ENCODE data around the gene SP100.
"Not testable (repeated sequence)": the region's sequence is repeated elsewhere in the genome, so short reads cannot be mapped to it uniquely, and the experiment has no call there.

SP100 gene

DNA sequence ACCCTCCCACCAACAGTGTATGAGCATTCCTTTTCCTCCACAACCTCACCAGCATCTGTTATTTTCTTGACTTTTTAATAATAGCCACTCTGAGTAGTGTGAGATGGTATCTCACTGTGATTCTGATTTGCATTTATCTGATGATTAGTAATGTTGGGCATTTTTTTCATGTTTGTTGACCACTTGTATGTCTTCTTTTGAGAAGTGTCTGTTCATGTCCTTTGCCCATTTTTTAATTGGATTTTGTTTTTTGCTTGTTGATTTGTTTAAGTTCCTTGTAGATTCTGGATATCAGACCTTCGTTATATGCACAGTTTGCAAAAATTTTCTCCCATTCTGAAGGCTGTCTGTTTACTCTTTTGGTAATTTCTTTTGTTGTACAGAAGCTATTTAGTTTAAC lies 59.1 kb downstream of the SP100 start:
- Histone ChIP-seq H3K9me3 (ENCODE audit: severe bottlenecking) (no peaks in the 10 kb centered on the region), H3K36me3 (no peaks in the 10 kb centered on the region), H3K27me3 (ENCODE audit: insufficient read depth, low read depth, severe bottlenecking) (peaks cover 63% of the 10 kb centered on the region), H3K4me3 (ENCODE audit: low read depth, low read length) (no peak overlapping the region), H3K27ac (no peak overlapping the region)
- TF ChIP-seq, protein P1, sequence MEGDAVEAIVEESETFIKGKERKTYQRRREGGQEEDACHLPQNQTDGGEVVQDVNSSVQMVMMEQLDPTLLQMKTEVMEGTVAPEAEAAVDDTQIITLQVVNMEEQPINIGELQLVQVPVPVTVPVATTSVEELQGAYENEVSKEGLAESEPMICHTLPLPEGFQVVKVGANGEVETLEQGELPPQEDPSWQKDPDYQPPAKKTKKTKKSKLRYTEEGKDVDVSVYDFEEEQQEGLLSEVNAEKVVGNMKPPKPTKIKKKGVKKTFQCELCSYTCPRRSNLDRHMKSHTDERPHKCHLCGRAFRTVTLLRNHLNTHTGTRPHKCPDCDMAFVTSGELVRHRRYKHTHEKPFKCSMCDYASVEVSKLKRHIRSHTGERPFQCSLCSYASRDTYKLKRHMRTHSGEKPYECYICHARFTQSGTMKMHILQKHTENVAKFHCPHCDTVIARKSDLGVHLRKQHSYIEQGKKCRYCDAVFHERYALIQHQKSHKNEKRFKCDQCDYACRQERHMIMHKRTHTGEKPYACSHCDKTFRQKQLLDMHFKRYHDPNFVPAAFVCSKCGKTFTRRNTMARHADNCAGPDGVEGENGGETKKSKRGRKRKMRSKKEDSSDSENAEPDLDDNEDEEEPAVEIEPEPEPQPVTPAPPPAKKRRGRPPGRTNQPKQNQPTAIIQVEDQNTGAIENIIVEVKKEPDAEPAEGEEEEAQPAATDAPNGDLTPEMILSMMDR (IDR thresholded peaks at IDR 0.05; ENCODE audit: low read depth, low read length): no peak
- no peak for DNase-seq

DNA sequence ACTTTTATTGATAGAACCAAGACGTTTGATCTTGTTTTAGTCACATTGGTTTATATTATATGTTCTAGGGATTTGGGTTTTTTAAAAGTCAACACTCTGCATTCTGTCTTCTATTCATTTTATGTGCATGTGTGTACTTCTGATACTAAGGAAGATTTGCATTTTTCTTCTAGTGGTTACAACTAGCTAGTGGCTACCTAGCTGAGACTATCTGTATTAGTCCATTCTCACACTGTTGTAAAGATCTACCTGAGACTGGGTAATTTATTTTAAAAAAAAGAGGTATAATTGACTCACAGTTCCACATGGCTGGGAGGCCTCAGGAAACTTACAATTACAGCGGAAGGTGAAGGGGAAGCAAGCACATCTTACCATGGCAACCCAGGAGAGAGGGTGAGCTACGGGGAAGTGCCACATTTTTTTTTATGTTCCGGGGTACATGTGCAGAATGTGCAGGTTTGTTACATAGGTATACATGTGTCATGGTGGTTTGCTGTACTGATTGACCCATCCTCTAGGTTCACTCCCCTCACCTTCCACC lies 69.9 kb downstream of the SP100 start:
- TF ChIP-seq, protein P1 (IDR thresholded peaks at IDR 0.05; ENCODE audit: low read depth, low read length): no peak
- Histone ChIP-seq H3K36me3 (no peaks in the 10 kb centered on the region), H3K27me3 (ENCODE audit: insufficient read depth, low read depth, severe bottlenecking) (peaks cover 55% of the 10 kb centered on the region), H3K27ac (no peak overlapping the region), H3K9me3 (ENCODE audit: severe bottlenecking) (no peaks in the 10 kb centered on the region), H3K4me3 (ENCODE audit: low read depth, low read length) (no peak overlapping the region)
- no peak for DNase-seq

DNA sequence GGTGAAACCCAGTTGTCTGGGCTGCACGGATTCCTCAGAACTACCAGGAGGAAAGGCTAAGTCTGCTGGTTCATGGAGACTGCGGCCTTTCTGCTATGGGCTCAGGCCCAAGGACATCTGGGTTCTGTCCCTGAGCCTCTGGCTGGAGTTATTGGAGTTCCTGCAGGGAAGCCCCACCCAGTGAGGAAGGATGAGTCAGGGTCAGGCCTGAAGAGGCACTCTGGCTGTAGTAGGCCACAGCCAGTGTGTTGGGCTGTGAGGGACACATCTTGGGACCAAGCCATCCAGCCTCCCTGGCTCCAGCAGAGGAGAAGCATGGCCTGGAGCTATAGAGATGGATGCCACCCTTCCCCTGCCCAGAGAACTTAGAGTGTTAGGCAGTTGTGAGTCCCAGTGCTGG lies 75.2 kb downstream of the SP100 start:
- H3K36me3 ChIP-seq; H3K4me3 ChIP-seq (ENCODE audit: low read depth, low read length); H3K27ac ChIP-seq; DNase-seq; H3K9me3 ChIP-seq (ENCODE audit: severe bottlenecking): not testable (repeated sequence)
- H3K27me3 ChIP-seq (ENCODE audit: insufficient read depth, low read depth, severe bottlenecking): peaks cover 57% of the 10 kb centered on the region

DNA sequence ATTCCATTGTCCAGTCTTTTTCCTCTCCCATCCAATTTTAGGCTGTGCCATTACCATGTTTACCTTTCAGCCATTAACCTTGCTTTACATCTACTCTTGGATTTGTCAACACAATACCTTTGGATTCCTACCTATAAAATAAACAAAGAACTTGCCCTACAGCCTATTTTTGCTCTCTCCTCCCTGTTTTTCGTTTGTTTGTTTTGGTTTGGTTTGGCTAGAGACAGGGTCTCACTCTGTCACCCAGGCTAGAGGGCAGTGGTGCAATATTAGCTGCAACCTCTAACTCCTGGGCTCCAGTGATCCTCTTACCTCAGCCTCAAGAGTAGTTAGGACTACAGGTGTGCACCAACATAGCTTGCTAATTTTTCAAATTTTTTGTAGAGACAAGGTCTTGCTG lies 76.1 kb downstream of the SP100 start:
- Histone ChIP-seq H3K9me3 (ENCODE audit: severe bottlenecking) (no peaks in the 10 kb centered on the region), H3K36me3 (no peaks in the 10 kb centered on the region), H3K4me3 (ENCODE audit: low read depth, low read length) (no peak overlapping the region), H3K27me3 (ENCODE audit: insufficient read depth, low read depth, severe bottlenecking) (peaks cover 62% of the 10 kb centered on the region), H3K27ac (no peak overlapping the region)
- DNase-seq: no peak
- TF ChIP-seq, protein P1 (IDR thresholded peaks at IDR 0.05; ENCODE audit: low read depth, low read length): no peak

DNA sequence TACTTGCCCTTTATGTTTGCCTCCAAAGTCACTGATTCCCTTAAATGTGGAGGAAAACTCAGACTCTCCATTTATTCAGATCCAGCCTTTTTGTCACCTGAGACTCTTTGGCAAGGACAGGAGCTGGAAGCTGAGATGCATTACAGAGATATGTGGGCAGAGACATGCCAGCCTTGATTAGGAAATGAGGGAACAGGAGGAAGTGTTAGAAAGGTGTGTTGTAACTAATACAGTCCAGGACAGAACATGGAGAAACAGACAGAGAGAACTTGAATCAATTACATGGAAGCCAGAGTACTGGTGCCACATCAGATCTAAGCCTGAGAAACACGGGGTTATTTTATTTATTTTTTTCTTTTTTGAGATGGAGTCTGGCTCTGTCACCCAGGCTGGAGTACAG lies 79.0 kb downstream of the SP100 start:
- Histone ChIP-seq H3K4me3 (ENCODE audit: low read depth, low read length) (no peak overlapping the region), H3K36me3 (no peaks in the 10 kb centered on the region), H3K9me3 (ENCODE audit: severe bottlenecking) (no peaks in the 10 kb centered on the region), H3K27ac (no peak overlapping the region), H3K27me3 (ENCODE audit: insufficient read depth, low read depth, severe bottlenecking) (peaks cover 68% of the 10 kb centered on the region)
- DNase-seq: no peak
- TF ChIP-seq, protein P1 (IDR thresholded peaks at IDR 0.05; ENCODE audit: low read depth, low read length): no peak

DNA sequence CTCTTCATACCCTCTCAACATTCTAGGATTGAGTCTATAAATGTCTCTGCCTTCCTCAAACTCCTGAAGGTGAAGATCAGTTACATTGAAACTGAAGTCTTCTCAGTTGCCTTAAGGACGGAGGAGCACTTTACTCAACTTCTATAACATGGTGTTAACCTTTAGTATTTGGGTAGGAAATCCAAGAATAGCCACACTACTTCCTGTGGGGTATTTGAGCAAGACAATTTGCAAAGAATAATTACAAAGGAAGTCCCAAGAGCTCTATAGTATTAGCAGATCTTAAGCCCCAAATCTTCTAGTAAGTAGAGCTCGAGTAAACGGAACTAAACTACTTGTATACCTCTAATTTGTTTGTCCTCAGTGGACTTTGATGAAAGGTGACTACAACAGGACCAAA lies 80.9 kb downstream of the SP100 start:
- Histone ChIP-seq H3K27me3 (ENCODE audit: insufficient read depth, low read depth, severe bottlenecking) (peaks cover 74% of the 10 kb centered on the region), H3K36me3 (no peaks in the 10 kb centered on the region), H3K9me3 (ENCODE audit: severe bottlenecking) (no peaks in the 10 kb centered on the region), H3K27ac (no peak overlapping the region), H3K4me3 (ENCODE audit: low read depth, low read length) (no peak overlapping the region)
- no peak for DNase-seq
- TF ChIP-seq, protein P1 (IDR thresholded peaks at IDR 0.05; ENCODE audit: low read depth, low read length): no peak
